GM21367 (cell line): ENCODE results near the gene SLC39A11.
"Not testable (repeated sequence)": the region's sequence is repeated elsewhere in the genome, so short reads cannot be mapped to it uniquely, and the experiment has no call there.

ENCODE experiments used
- ATAC-seq: cut with Tn5 transposase; IDR thresholded peaks from one replicate; pipeline ENCODE4 v1.9.1; 2021; ENCODE audit not compliant: unreplicated experiment

The SLC39A11 gene

GRCh38 chr17:72928454-72929136 is 163.9 kb downstream of the SLC39A11 start:
- no peak for ATAC-seq

GRCh38 chr17:72927760-72928159 is 164.7 kb downstream of the SLC39A11 start:
- ATAC-seq, result no peak

- ATAC-seq, result no peak
Measured at GRCh38 chr17:72927146-72927545, 165.3 kb downstream of the SLC39A11 start.

GRCh38 chr17:72926171-72926570 is 166.3 kb downstream of the SLC39A11 start:
- ATAC-seq, result no peak

- no peak for ATAC-seq
Measured at GRCh38 chr17:72924196-72924595, 168.3 kb downstream of the SLC39A11 start.

- no peak for ATAC-seq
Measured at GRCh38 chr17:72922219-72922618, 170.3 kb downstream of the SLC39A11 start.

- no peak for ATAC-seq
Measured at GRCh38 chr17:72921347-72922054, 171.0 kb downstream of the SLC39A11 start.

- ATAC-seq, result no peak
Measured at GRCh38 chr17:72920513-72920912, 172.0 kb downstream of the SLC39A11 start.

GRCh38 chr17:72916991-72917390 is 175.5 kb downstream of the SLC39A11 start:
- no peak for ATAC-seq

GRCh38 chr17:72915625-72916081 is 176.8 kb downstream of the SLC39A11 start:
- no peak for ATAC-seq

GRCh38 chr17:72913142-72913682 is 179.3 kb downstream of the SLC39A11 start:
- ATAC-seq, result no peak

- ATAC-seq, result no peak
Measured at GRCh38 chr17:72906306-72906705, 186.2 kb downstream of the SLC39A11 start.

GRCh38 chr17:72903522-72903921 is 189.0 kb downstream of the SLC39A11 start:
- ATAC-seq, result no peak

- ATAC-seq, result no peak
Measured at GRCh38 chr17:72901657-72902056, 190.8 kb downstream of the SLC39A11 start.

GRCh38 chr17:72901083-72901482 is 191.4 kb downstream of the SLC39A11 start:
- ATAC-seq, result no peak

- no peak for ATAC-seq
Measured at GRCh38 chr17:72900654-72900971, 191.9 kb downstream of the SLC39A11 start.

GRCh38 chr17:72898725-72899124 is 193.8 kb downstream of the SLC39A11 start:
- ATAC-seq, result no peak

GRCh38 chr17:72896288-72896687 is 196.2 kb downstream of the SLC39A11 start:
- not testable (repeated sequence) for ATAC-seq

- ATAC-seq, result no peak
Measured at GRCh38 chr17:72891627-72892026, 200.9 kb downstream of the SLC39A11 start.

GRCh38 chr17:72890711-72891110 is 201.8 kb downstream of the SLC39A11 start:
- ATAC-seq, result no peak

- no peak for ATAC-seq
Measured at GRCh38 chr17:72887917-72888316, 204.6 kb downstream of the SLC39A11 start.

GRCh38 chr17:72887322-72887721 is 205.2 kb downstream of the SLC39A11 start:
- no peak for ATAC-seq
